CD1c-positive myeloid dendritic cell (primary cell): ENCODE data around the gene CDKAL1.
"Not testable (repeated sequence)": the region's sequence is repeated elsewhere in the genome, so short reads cannot be mapped to it uniquely, and the experiment has no call there.

ENCODE experiments used
- DNase-seq: peaks from one replicate; pipeline ENCODE4 v3.0.0-alpha.2; 2016; ENCODE audit errors: extremely low spot score

The CDKAL1 gene

GRCh38 chr6:21024616-21025015, 490.4 kb downstream of the CDKAL1 start:
- no peak for DNase-seq

- DNase-seq = no peak
These were observed 492.5 kb downstream of the CDKAL1 start for GRCh38 chr6:21026576-21027273.

GRCh38 chr6:21027507-21027906, 493.2 kb downstream of the CDKAL1 start:
- no peak for DNase-seq

- no peak for DNase-seq
These were observed 496.9 kb downstream of the CDKAL1 start for GRCh38 chr6:21031182-21031581.

- no peak for DNase-seq
These were observed 498.8 kb downstream of the CDKAL1 start for GRCh38 chr6:21033084-21033483.

GRCh38 chr6:21033575-21034026, 499.3 kb downstream of the CDKAL1 start:
- DNase-seq = no peak

- DNase-seq = no peak
These were observed 500.1 kb downstream of the CDKAL1 start for GRCh38 chr6:21034345-21034744.

- no peak for DNase-seq
These were observed 503.2 kb downstream of the CDKAL1 start for GRCh38 chr6:21037453-21037852.

GRCh38 chr6:21039926-21040325, 505.7 kb downstream of the CDKAL1 start:
- no peak for DNase-seq

GRCh38 chr6:21045135-21045700, 511.0 kb downstream of the CDKAL1 start:
- no peak for DNase-seq

GRCh38 chr6:21046276-21046675, 512.0 kb downstream of the CDKAL1 start:
- no peak for DNase-seq

- no peak for DNase-seq
These were observed 513.8 kb downstream of the CDKAL1 start for GRCh38 chr6:21048047-21048446.

- no peak for DNase-seq
These were observed 514.9 kb downstream of the CDKAL1 start for GRCh38 chr6:21049148-21049547.

GRCh38 chr6:21049572-21049971, 515.3 kb downstream of the CDKAL1 start:
- DNase-seq = no peak

GRCh38 chr6:21050935-21051334, 516.7 kb downstream of the CDKAL1 start:
- no peak for DNase-seq

GRCh38 chr6:21051777-21052176, 517.5 kb downstream of the CDKAL1 start:
- no peak for DNase-seq

- DNase-seq = no peak
These were observed 519.4 kb downstream of the CDKAL1 start for GRCh38 chr6:21053612-21054011.

- not testable (repeated sequence) for DNase-seq
These were observed 521.2 kb downstream of the CDKAL1 start for GRCh38 chr6:21055480-21055879.

- no peak for DNase-seq
These were observed 527.6 kb downstream of the CDKAL1 start for GRCh38 chr6:21061892-21062291.

GRCh38 chr6:21064756-21065340, 530.6 kb downstream of the CDKAL1 start:
- DNase-seq = no peak

- no peak for DNase-seq
These were observed 533.3 kb downstream of the CDKAL1 start for GRCh38 chr6:21067521-21067920.

- no peak for DNase-seq
These were observed 536.4 kb downstream of the CDKAL1 start for GRCh38 chr6:21070620-21071019.

- DNase-seq = no peak
These were observed 537.7 kb downstream of the CDKAL1 start for GRCh38 chr6:21071780-21072468.
